Caki2 (cell line): Measurements from ENCODE around the gene TEX14. TPM values are rescaled to one million over a fixed set of nuclear protein-coding genes. Genes with fewer than 3 reads are reported as not detected.
A peak's percentile ranks its signal among the peaks of the same experiment; 100 is the strongest.
"Not testable (repeated sequence)": the region's sequence is repeated elsewhere in the genome, so short reads cannot be mapped to it uniquely, and the experiment has no call there.

Experiments
- DNase-seq: peaks from one replicate; pipeline ENCODE4 v3.0.0-alpha.2; 2015; ENCODE audit warnings: low read depth
- in situ Hi-C: cut with HindIII; loops from 2 replicates; pipeline ENCODE4 v1.10.0; 2016; ENCODE audit warnings: low sequenced_read_pairs, low pct_unique_long_range_greater_than_20kb, mixed read lengths
- total RNA-seq: library from RNA; depleted of rRNA; stranded (reverse); fragments of >200 nt; shearing (Covaris generic); gene quantifications from 2 replicates; pipeline ENCODE4 v1.2.3, GENCODE V29; 2014; ENCODE audit warnings: low replicate concordance

The TEX14 gene
- total RNA-seq, 1 experiment from 2014 or later, result not detected

GRCh38 chr17:58618336-58618735 is 73.5 kb downstream of the TEX14 start:
- in situ Hi-C loops, result no loop called here

GRCh38 chr17:58617563-58617962 is 74.3 kb downstream of the TEX14 start:
- no peak for DNase-seq
- in situ Hi-C loops, result no loop called here

More at GRCh38 chr17:58618336-58618735, 73.5 kb downstream of the TEX14 start:
- DNase-seq, result no peak

GRCh38 chr17:58615768-58616659 is 75.8 kb downstream of the TEX14 start:
- in situ Hi-C loops, result no loop called here
- DNase-seq, result no peak

GRCh38 chr17:58614859-58615459 is 76.9 kb downstream of the TEX14 start:
- no peak for DNase-seq
- in situ Hi-C loops, result no loop called here

GRCh38 chr17:58611331-58611730 is 80.5 kb downstream of the TEX14 start:
- in situ Hi-C loops, result no loop called here

GRCh38 chr17:58606934-58607333 is 84.9 kb downstream of the TEX14 start:
- no peak for DNase-seq
- in situ Hi-C loops, result no loop called here

More at GRCh38 chr17:58611331-58611730, 80.5 kb downstream of the TEX14 start:
- DNase-seq, result no peak

- in situ Hi-C loops, result no loop called here
- no peak for DNase-seq
Observed at GRCh38 chr17:58605986-58606385, 85.9 kb downstream of the TEX14 start.

- in situ Hi-C loops, result no loop called here
- DNase-seq, result no peak
Observed at GRCh38 chr17:58605470-58605869, 86.4 kb downstream of the TEX14 start.

- no peak for DNase-seq
- in situ Hi-C loops, result no loop called here
Observed at GRCh38 chr17:58601976-58602375, 89.9 kb downstream of the TEX14 start.

- DNase-seq, result no peak
- in situ Hi-C loops, result no loop called here
Observed at GRCh38 chr17:58597371-58597770, 94.5 kb downstream of the TEX14 start.

GRCh38 chr17:58595194-58595792 is 96.6 kb downstream of the TEX14 start:
- DNase-seq, result no peak
- in situ Hi-C loops, result no loop called here

- in situ Hi-C loops, result no loop called here
Observed at GRCh38 chr17:58593123-58593522, 98.7 kb downstream of the TEX14 start.

GRCh38 chr17:58591455-58591854 is 100.4 kb downstream of the TEX14 start:
- in situ Hi-C loops, result no loop called here
- DNase-seq, result no peak

More at GRCh38 chr17:58593123-58593522, 98.7 kb downstream of the TEX14 start:
- no peak for DNase-seq

- in situ Hi-C loops, result no loop called here
- no peak for DNase-seq
Observed at GRCh38 chr17:58590377-58590776, 101.5 kb downstream of the TEX14 start.

GRCh38 chr17:58587713-58588117 is 104.1 kb downstream of the TEX14 start:
- DNase-seq, result peak; percentile 47
- in situ Hi-C loops, result no loop called here

- DNase-seq, result no peak
- in situ Hi-C loops, result no loop called here
Observed at GRCh38 chr17:58586009-58586644, 105.7 kb downstream of the TEX14 start.

GRCh38 chr17:58585554-58585953 is 106.3 kb downstream of the TEX14 start:
- in situ Hi-C loops, result no loop called here

GRCh38 chr17:58583486-58583885 is 108.4 kb downstream of the TEX14 start:
- in situ Hi-C loops, result no loop called here
- no peak for DNase-seq

More at GRCh38 chr17:58585554-58585953, 106.3 kb downstream of the TEX14 start:
- no peak for DNase-seq

GRCh38 chr17:58582718-58583117 is 109.1 kb downstream of the TEX14 start:
- in situ Hi-C loops, result not testable (repeated sequence)

More at GRCh38 chr17:58582718-58583117, 109.1 kb downstream of the TEX14 start:
- DNase-seq, result not testable (repeated sequence)
